GM19455 (cell line): Measurements from ENCODE around the gene PPIE.

ENCODE experiments used
- ATAC-seq: cut with Tn5 transposase; IDR thresholded peaks from one replicate; pipeline ENCODE4 v1.9.1; 2021; ENCODE audit not compliant: unreplicated experiment

The PPIE gene

DNA sequence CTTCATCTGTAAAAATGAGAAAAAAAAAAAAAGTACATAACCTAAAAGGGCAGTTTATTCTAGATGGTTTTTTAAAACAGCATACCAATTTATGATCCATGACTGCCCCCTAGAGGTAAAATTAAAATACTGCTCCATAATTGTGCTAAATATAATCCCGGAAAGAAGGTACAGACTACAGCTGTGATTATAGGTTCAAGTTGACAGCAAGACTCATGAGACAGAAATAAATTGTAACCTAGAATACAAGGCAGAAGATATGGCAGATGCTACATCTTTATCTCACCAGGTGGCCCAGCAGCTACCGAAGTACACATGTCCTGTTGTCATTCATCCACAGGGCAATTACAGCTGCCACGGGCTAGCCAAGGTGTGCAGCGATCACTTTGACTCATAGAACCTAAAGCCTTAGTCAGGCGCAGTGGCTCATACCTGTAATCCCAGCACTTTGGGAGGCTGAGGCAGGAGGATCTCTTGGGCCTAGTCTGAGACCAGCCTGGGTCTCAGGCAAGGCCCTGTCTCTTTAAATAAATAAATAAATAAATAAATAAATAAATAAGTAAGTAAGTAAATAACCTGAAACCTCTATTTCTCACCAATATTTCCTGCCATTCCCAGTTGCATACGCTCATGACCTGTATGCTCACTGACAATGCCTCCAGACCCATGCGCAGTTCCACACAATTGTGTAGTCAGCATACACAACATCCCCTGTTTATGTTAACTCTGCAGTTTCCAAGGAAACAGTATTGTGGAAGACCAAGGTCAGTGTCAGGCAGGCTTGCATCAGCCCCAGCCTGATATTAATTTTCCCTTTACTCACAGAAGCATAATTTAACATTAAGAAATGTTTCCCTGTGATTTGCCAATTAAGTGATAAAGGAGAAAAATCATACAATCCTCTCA, 18.3 kb upstream of the PPIE start:
- ATAC-seq, result no peak

DNA sequence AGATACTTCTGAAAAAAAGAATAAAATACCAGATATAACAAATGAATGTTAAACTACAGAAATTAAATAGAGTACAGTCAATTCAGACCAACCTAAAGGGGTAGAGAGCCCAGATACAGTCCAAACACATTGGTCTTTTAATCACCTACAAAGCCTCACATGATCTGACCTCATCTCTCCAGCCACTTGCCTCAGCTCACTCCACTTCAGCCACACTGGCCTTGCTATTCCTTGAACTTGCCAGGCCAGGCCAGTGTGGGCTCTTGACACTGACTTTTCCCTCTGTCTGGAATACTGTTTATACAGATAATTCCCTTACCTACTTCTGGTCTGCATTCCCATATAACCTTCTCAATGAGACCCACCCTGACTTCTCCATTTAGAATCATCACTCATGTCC, 17.0 kb upstream of the PPIE start:
- ATAC-seq, result no peak

DNA sequence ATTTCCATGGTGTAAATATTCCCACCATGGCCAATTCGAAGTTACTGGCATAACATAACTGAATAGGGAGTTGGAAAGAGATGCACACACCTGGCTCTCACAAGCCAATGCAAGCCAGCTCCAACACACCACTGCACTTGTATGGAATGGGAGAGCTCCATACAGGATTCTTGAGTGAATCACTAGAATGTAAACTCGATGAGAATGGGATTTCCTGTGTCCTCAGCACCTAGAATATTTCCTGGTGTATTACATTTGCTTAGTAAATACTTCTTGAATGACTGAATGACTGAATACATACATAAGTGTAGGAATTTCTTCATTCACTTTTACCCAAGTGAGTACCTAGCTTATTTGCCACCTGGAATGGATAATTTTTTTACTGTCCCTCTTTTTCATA, 16.2 kb upstream of the PPIE start:
- no peak for ATAC-seq

DNA sequence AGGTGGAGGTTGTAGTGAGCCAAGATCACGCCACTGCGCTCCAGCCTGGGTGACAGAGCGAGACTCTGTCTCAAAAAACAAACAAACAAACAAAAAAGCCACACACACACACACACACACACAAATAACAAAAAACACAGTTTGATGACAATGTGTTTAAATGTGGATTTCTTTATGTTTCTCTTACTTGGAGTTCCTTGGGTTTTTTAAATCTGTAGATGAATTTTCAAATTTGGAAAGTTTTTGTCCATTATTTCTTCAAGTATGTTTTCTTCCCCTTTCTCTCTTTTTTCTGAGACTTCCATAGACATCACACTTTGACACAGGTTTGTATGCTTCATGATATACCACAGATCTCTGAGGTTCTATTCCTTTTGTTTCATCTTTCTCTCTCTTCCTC, 12.1 kb upstream of the PPIE start:
- no peak for ATAC-seq

DNA sequence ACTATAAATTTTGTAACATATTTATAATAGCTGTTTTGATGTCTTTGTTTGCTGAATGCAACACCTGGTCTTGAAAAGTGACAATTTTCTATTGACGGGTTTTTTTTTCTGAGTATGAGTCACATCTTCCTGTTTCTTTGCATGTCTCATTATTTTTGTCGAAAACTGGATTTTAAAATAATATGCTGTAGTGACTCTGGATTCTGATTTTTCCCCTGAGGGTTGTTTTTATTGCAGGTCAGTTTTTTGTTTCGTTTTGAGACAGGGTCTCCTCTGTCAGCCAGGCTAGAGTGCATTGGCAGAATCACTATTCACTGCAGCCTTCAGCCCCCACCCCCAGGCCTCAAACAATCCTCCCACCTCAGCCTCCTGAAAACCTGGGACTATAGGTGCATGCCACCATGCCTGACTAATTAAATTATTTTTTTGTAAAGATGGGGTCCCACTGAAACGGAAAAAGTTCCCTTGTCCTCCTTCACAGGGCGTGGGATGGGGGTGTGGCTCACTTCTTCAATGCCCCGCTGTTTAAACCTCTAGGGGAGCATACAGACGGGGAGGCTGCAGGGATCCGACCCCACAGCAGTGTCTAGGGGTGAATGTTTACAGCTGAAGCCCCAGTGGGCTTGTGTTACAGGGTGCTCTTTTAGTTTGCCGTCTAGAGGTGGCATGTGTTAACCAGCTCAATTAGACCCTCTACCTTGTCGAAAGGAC, 11.3 kb upstream of the PPIE start:
- no peak for ATAC-seq

DNA sequence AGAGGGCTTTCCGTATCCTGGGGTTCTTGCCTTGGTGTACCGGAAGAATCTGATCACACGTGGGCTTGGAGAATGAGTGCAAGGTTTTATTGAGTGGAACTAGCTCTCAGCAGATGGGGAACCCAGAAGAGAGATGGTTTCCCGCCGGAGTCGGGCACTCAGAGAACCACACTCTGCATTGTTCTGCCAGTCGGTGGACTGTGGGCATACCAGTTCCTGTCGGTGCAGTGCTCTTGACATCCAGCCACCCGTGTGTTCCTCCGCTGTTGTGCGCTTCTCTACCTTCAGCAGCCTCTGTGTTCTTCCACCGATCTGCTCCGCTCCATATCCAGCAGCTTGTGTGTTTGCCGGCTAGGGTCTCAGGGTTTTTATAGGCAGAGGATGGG, 10.8 kb upstream of the PPIE start:
- ATAC-seq, result no peak

DNA sequence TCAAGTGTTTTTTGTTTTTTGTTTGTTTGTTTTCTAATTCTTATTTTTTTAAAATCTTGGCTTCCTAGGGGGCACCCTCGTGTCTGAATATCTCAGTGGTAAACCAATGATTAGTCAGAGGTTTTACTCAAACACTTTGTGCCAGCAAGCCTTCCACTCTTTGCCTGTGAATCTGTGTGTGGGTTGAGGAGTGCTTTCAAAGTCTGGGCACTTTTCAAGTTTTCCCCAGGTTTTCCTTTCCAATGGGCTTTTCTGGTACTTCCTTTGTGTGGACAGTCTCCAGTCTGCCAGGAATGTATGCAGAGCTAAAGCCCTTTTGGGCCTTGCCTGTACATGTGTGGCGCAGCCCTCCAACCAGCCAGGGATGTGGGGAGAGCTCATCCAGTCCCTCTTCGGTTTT, 9.7 kb upstream of the PPIE start:
- ATAC-seq, result no peak

DNA sequence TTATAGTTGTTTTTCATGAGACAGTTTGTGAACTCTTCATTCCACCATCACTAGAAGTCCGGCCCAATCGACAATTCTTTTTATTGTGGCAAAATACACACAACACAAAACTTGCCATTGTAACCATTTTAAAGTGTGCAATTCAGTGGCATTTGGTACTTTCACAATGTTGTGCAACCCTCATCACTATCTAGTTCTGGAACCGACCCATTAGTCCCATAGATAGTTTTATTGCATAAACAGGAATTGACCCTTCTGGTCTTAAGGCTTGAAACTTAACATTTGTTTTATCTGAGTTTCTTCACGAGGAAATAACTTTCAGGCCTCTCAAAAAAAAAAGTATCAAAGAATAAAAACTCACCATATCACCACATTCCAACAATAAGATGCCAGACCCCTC, 8.8 kb upstream of the PPIE start:
- ATAC-seq, result no peak

DNA sequence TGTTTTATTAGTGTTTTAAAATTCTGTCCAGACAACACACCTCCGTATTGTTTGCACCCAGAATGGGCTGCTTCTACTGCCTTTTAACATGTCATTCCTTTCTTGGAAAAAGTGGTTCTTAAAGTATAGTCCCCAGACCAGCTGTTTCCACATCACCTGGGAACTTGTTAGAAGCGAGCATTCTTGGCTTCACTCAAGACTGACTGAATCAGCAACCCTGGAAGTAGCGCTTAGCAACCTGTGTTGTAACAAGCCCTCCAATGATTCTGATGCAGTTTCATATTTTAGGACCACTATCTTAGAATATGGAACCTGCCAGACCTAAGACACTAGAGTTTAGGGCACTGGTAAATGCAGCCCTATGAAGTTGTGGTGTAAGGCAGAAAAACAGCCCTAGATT, 6.0 kb upstream of the PPIE start:
- ATAC-seq, result no peak

DNA sequence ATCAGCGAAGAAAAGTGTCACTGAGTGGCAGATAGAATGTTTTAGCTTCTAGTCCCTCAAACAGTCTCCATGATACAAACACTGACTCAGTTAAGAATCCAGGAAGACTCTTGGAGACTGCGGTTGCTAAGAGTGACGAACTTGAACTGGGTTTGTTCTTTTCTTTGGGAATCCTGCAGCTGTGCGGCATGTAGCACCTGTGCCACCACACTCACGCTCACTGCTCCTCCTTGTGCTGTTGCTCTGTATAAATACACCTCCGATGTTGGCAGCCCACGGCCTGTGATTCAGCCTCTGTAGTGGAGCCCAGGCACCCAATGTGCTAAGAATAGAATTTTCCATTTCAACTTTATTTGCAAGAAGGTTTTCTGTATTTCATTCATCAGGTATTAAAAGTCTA, 5.5 kb upstream of the PPIE start:
- no peak for ATAC-seq

DNA sequence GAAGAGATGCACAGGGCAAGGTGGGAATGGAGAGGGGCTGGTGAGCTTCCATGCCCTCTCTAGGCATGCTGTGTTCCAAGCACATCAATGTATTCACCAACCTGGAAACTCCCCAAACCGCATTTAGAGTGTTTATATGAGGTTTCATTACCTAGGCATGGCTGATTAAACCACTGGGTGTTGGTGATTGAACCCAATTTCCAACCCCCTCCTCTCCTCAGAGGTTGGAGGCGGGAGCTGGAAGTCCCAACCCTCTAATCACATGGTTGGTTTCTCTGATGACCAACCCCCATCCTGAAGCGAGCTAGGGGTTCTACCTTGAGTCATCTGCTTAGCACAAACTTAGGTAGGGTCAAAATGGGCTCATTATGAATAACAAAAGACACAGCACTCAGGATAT, 3.0 kb upstream of the PPIE start:
- ATAC-seq, result no peak

DNA sequence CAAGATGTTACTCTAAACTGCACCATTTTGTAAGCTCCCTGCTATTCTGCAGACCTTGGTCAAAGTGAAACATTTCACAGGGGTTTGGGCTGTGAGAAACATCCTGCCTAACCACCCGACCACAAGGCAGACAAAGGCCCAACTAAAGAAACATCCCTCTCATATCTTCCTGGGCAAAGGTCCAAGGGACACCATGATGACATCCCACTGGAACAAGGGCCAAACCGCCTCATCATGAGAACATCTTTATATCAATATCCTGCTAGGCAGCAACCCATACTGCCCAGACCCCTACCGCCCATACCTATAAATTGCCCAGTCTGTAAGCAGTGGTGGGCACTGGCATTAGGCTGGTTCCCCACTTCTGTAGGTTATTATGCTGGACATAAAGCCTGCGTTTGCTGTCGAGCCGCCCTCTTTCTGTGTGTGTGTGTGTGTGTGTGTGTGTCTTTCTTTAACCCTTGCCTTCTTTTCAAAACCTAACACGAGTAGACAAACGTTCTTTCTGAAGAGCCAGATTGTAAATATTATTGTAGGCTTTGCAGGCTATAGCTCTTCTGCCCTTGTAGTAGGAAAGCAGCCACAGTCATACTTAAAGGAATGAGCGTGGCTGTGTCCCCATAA, 1.0 kb upstream of the PPIE start:
- no peak for ATAC-seq

DNA sequence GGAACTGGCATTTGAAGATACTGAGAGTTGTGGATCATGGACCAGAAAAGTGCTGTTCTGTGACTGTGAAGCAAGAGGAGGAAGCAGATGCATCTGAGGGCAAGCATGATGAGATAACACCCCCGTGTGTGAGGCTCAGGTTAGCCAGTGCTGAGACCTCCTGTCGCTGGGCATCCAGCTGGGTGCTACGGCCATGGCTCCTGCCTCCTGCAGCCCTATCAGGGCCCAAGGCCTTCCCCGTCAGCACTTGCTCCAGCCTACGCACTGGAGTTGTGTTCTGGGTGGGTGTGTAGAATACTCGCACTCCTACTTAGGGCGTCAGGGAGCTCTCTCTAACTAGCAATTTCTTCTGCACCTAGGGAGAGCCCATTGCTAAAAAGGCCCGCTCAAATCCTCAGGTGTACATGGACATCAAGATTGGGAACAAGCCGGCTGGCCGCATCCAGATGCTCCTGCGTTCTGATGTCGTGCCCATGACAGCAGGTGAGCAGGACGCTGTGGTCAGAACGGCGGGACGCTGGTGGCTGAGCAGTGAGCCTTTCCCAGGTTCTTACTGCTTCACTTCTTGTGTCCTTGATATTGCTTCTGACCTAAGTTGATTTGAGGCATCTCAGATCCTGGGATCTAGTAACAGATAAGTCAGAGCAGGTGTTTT, 6.5 kb downstream of the PPIE start:
- ATAC-seq, result no peak

DNA sequence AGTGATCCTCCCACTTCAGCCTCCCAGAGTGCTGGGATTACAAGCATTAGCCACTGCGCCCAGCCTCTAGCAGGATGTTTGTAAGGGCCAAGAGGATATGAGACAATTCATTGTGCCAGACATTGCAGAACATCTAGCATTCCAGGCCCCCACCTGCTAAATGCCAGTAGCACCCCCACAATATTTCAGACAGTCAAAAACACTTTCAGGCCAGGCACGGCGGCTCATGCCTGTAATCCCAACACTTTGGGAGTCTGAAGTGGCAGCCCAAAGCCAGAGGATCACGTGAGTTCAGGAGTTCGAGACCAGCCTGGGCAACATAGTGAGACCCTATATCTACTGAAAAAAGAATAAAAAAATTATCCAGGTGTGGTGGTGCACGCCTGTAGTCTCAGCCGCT, 12.9 kb downstream of the PPIE start:
- ATAC-seq, result no peak

DNA sequence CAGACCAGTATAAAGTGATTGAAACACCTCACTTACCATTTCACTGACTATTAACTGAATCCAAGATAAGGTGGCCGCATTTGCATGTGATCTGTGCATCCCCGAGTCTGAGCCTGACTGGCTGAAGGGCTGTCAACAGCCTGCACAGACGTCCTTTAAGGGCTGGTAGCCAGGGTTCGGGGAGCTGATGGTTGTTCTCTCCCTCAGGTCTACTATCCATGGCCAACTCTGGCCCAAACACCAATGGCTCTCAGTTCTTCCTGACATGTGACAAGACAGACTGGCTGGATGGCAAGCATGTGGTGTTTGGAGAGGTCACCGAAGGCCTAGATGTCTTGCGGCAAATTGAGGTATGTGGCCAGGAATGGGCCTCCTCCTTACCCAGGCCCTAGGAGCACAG, 14.0 kb downstream of the PPIE start:
- ATAC-seq, result no peak

DNA sequence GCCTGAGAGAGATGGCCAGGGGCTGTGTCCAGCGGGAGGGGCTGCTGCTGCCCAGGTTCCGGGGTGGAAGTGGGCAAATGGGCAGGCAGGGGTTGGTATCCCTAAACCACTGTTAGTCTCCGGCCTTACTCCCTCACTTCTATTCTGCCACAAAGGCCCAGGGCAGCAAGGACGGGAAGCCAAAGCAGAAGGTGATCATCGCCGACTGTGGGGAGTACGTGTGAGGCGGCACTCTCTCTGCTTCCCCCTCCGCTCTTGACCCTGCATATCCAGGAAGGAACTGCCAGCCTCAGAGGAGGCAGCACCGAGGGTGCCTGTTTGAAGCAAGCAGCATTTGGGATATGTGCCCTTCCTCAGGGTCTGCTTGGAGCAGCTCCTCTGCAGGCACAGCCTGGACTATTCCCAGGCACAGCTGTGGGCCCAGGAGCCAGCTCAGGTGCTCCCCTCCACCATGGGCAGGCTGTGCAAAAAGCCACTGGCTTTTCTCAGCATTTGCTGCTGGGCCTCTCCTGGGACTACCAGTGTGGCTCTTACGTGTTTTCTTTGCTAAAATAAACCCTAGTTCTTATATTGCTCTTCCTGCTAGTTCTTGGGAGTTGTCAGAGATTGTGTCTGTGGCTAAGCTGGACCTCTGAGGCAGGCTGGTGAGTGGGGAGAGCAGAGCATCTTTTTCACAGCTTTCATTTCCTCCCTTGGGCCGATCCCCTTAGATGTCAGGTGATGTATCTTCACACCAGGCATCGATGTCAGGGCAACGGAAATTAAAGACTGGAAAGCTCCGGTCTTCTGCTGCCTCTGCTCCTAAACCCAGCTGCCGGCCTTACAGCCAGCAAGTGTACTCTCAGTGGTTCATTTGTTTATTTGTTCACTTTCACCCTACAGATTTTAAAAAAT, 14.7 kb downstream of the PPIE start:
- no peak for ATAC-seq

DNA sequence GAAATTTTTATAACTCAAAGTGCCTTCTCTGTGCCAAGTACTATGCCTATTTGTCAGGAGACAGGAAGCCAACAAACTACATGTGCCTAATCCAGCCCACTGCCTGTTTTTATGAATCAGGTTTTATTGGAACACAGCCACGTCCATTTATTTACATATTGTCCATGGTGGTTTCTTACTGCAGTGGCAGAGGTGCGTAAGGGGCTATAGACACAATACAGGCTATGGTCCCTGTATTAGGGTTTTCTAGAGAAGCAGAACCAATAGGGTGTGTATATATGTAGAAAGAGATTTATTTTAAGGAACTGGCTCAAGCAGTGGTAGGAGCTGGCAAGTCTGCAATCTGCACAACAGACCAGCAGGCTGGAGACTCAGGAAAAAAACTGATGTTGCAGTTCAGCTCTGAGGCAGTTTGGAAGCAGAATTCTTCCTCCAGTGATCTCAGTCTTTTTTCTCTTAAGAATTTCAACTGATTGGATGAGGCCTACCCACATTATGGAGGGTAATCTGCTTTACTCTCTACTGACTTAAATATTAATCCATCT, 15.4 kb downstream of the PPIE start:
- ATAC-seq, result no peak

DNA sequence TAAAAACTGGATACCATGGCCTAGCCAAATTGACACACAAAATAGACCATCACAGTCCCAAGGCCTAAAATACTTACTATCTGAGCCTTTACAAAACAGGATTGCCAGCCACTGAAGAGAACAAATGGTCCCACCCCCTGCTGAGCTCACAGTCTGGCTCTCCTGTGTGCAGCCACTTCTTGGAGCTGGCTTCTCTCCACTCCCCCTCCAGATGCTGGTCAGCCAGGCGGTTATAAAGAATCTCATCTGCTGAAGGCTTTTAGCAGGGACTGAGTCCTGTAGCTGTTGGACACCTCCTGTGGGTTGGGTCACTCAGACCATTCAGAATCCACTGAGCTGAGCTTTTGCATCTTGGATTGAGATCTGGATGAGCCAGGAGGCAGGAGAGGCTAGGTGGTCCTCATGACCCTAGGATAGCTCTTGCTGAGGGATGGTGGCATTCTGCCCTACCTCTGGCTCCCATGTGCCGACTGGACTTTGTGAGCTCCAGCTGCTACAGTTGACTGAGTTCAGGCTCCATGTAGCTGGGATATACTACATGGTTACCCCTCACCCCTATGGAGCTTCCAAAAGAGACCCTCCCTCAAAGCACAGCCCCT, 16.3 kb downstream of the PPIE start:
- no peak for ATAC-seq

DNA sequence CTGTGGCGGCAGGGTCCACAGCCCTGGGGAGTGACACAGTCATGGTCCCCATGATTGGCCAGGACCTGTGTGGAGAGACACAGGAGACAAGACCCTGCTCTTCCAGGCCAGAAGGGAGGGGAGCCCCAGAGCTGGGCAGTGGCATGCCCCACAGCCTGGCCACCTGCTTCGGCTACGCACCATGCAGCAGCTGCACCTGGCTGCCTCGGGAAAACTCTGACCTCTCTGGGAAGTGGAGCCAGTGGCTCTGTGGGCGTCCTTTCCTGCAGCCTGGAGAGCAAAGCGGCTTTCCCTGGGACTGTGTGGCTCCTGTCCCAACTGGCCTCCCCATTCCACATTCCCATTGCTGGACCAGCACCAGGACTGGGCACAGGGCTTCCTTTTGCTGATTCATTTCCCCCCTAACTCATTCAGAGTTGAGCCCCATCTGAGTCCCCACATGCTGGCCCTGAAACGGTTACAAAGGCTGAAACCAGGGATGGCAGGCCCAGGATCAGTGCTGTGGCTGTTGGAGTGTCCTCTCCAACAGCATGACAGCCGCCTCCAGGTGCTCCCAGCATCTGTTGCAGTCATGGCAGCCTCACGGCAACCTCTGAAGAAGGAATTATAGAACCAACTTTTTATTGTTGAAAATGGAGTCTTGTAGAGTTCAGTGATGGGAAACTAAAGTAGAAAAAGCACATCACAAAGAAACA, 17.4 kb downstream of the PPIE start:
- no peak for ATAC-seq
